Endometrial microvascular endothelial cells (primary cell): ENCODE measurements around the gene USP6NL. TPM values are rescaled to one million over a fixed set of nuclear protein-coding genes. Genes with fewer than 3 reads are reported as not detected.

ENCODE experiments used
- in situ Hi-C: cut with HindIII; loops from 2 replicates; pipeline ENCODE4 v1.10.0; 2017; ENCODE audit warnings: low sequenced_read_pairs, low pct_unique_long_range_greater_than_20kb; ENCODE audit errors: inconsistent ontology term
- total RNA-seq: library from RNA; depleted of rRNA; stranded (reverse); fragments of >200 nt; gene quantifications from one replicate; pipeline ENCODE4 v1.2.3, GENCODE V29; 2015; ENCODE audit errors: inconsistent ontology term

The USP6NL gene
- total RNA-seq, 1 donor from 2014 or later: 14.7 TPM

DNA sequence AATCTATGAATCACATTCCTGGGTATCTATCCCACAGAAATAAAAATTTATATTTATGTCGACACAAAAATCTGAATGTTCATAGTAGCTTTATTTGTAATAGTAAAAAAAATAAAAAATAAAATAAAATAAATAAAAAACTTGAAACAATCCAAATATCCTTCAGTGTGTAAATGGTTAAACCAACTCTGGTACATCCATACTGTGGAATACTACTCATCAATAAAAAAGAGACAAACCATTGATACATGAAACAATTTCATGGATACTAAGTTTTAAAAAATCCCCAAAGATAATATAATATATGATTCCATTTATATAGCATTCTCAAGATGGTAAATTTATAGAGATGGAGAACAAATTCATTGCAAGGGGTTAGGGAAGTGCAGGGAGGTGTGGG is 48.6 kb downstream of the USP6NL start:
- in situ Hi-C loops: no loop called here

GRCh38 chr10:11560076-11560709 is 51.3 kb downstream of the USP6NL start:
- in situ Hi-C loops: no loop called here

- in situ Hi-C loops: no loop called here
These were observed 53.5 kb downstream of the USP6NL start for GRCh38 chr10:11557967-11558366.

- in situ Hi-C loops: no loop called here
These were observed 53.9 kb downstream of the USP6NL start for GRCh38 chr10:11557513-11557912.

GRCh38 chr10:11555556-11555955 is 55.9 kb downstream of the USP6NL start:
- in situ Hi-C loops: no loop called here

DNA sequence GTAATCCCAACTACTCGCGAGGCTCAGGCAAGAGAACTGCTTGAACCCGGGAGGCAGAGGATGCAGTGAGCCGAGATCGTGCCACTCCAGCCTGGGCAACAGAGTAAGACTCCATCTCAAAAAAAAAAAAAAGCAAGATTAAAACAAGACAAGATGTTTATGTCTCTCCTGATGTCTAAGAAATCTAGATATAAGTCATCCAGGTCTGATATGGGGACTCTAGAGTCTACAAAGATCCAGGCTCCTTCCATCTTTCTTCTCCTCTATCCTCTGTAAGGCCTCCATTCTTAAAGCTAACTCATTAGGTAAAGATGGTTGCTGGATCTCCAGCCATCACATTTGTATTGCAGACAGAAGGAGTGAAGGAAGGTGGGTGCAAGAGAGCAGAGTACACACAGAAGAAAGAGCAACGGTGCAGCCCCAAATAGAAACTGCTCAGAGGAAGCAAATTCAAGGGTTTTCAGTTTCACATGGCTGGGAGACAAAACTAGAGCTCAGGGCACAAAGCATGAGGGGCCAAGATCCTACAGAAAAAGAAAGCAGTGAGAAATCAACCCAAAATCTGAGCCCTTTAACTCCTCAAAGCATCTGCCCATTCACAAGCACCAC is 57.6 kb downstream of the USP6NL start:
- in situ Hi-C loops: no loop called here

- in situ Hi-C loops: no loop called here
These were observed 59.4 kb downstream of the USP6NL start for GRCh38 chr10:11551916-11552602.

GRCh38 chr10:11551104-11551503 is 60.3 kb downstream of the USP6NL start:
- in situ Hi-C loops: no loop called here

DNA sequence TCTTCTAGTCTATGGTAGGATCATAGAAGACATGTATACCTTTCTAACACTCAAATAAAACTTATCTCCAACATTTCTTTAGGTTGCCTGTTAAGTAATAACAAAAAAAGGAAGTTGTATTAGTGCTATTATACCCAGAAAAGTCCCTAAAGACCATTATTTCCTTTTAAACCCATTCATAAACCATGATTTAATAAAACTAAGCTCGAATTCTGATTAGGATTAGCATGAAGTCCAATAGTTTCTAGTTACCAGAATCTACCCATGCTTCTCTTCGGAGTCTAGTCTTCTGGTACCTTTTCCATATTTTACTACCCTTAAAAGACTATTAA is 62.7 kb downstream of the USP6NL start:
- in situ Hi-C loops: no loop called here

GRCh38 chr10:11548065-11548767 is 63.2 kb downstream of the USP6NL start:
- in situ Hi-C loops: no loop called here

DNA sequence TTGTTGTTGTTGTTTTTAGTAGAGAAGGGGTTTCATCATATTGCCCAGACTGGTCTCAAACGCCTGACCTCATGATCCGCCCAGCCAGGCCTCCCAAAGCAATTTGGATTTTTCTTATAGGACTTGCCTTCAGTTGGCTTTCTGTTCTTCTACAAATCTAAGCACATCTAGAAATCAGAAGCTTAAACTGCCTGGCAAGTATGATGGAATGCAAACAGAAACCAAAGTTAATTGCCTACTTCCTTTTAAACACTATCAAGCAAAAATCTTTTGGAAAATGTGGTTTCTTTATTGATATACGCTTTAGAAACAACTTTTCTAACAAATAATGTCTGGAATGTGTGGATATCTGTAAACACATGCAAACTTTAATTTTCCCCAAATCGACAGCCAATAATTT is 64.9 kb downstream of the USP6NL start:
- in situ Hi-C loops: no loop called here

DNA sequence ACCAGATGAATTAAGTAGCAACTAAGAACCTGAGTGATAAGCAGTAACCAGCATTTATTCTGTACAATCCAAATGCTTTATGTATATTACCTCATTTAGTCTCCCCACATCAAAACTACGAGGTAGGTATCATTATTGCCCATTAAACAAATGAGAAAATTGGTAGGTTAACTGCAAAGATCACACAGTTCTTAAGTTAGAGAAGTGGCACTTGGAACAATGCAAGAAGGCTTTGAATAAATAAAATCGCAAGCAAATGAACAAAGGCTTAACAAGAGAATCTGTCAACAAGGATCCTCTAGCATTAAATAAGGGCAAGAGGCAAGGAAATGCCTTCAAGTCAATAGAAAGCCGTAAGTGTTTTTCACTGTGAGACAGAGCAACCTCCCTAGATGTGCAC is 70.2 kb downstream of the USP6NL start:
- in situ Hi-C loops: no loop called here

DNA sequence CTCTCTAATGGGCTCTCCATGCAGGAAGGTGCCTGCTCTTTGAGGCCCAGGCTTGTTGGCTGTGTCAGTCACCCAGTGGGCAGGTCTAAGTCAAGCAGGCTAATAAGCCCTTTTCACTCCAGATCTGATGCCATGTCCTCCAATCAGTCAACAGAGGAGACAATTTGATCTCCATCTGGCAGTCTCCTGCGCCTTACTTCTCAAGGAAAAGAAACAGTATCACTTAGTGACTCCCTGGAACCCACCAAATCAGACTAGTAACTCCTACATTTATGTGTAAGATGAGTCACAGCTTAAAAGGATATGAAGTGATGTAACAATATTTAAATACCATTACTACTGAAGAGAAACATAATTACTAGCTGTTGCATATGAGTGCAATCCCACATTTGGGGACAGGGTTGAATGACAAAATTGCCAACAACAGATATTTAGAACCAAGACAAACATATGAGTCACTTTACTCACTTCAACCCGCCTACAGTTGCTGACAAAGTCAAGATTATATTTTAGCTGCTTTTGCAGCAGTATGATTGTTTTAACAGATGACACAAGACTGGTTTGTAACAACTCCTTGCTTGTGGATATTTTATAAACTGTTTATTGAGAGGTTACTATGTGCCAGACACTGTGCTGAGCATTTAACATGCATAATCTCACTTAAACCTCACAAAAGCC is 72.1 kb downstream of the USP6NL start:
- in situ Hi-C loops: no loop called here

DNA sequence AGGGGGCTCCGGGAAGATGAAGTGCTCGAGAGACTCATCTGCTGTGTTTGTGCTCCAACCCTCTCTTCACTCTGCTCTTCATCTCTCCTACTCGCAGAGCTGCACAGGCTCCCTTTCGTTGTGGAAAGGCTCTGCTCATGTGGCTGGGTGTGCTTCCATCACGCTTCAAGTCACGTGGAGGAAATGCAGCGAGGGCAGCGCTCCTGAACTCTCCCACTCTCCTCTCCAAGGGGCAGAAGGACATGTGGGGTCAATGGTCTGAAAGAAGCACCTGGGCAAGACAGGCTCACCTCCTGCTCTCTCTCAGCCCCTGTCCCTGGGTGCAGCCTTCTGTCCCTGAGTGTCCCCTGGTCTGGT is 72.6 kb downstream of the USP6NL start:
- in situ Hi-C loops: no loop called here

DNA sequence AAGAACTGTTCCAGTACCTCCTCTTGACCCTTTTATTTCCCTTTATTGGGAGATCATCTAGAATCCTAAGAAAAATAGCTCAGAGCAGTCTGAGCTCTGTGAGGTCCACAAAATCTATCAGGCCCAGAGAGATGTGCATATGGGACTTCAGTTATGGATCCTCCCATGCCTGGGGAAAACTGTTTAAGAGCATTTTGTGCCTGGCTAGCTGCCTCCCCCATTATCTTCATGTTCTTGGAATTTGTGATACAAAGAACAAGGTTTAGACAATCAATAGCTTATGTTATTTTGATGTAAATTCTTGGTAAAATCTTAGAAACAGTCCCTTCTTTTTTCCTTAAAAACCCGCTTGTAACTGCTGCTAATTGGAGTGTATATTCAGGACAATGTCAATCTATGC is 75.2 kb downstream of the USP6NL start:
- in situ Hi-C loops: no loop called here

GRCh38 chr10:11535346-11535959 is 76.0 kb downstream of the USP6NL start:
- in situ Hi-C loops: no loop called here

GRCh38 chr10:11533328-11533781 is 78.1 kb downstream of the USP6NL start:
- in situ Hi-C loops: no loop called here

DNA sequence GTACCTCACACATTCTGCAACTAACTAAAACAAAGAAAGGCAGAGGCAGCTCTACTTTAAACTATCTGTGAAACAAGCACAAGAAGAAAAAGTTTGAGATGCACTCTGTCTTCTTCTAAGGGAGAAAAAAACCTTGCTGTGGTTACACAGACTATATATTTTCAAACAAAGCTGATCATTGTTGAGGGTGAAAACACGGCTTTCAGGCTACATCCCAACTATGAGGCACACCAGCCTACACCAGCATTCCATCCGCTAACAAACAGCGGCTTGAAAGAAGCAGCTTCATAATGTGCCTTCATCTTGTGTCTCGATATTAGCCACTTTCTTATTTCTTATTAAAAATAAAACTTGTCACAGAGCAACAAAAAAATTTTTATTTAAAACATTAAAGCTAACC is 79.1 kb downstream of the USP6NL start:
- in situ Hi-C loops: no loop called here

GRCh38 chr10:11530806-11531205 is 80.6 kb downstream of the USP6NL start:
- in situ Hi-C loops: no loop called here
